Loucy (cell line): ENCODE results near the gene OR8K3.

Experiments used
- H2AFZ ChIP-seq: fragments of 200-600 bp; sonication (generic); 2 replicates; pipeline ENCODE4 v1.6.0; 2016; ENCODE audit warnings: antibody characterized with exemption, mild to moderate bottlenecking, low read length, moderate library complexity
- H3F3A ChIP-seq: fragments of 200-600 bp; 2 replicates; pipeline ENCODE4 v1.6.0; 2016; ENCODE audit warnings: antibody characterized with exemption, low read depth, mild to moderate bottlenecking
- H3K27me3 ChIP-seq: fragments of 200-600 bp; sonication (generic); 2 replicates; pipeline ENCODE4 v1.6.1; 2014; ENCODE audit warnings: low read length, mild to moderate bottlenecking; ENCODE audit not compliant: insufficient read depth, poor library complexity, severe bottlenecking
- H3K36me3 ChIP-seq: fragments of 200-600 bp; sonication (generic); 2 replicates; pipeline ENCODE4 v1.6.1; 2016; ENCODE audit warnings: low read length; ENCODE audit not compliant: insufficient read depth
- H3K4me1 ChIP-seq: fragments of 200-600 bp; sonication (generic); 2 replicates; pipeline ENCODE4 v1.5.1; 2014; ENCODE audit warnings: low read length, mild to moderate bottlenecking; ENCODE audit not compliant: insufficient read depth, poor library complexity, severe bottlenecking
- H3K4me2 ChIP-seq: fragments of 200-600 bp; sonication (generic); 2 replicates; pipeline ENCODE4 v1.6.0; 2014; ENCODE audit warnings: antibody characterized with exemption, low read length, low read depth, mild to moderate bottlenecking; ENCODE audit not compliant: poor library complexity, severe bottlenecking
- H3K4me3 ChIP-seq: fragments of 200-600 bp; sonication (generic); 2 replicates; pipeline ENCODE4 v1.5.1; 2014; ENCODE audit warnings: low read length, mild to moderate bottlenecking, mixed read lengths; ENCODE audit not compliant: poor library complexity, severe bottlenecking
- H3K79me2 ChIP-seq: fragments of 200-600 bp; sonication (generic); 2 replicates; pipeline ENCODE4 v1.6.1; 2014; ENCODE audit warnings: low read length; ENCODE audit not compliant: insufficient read depth
- H3K9ac ChIP-seq: fragments of 200-600 bp; sonication (generic); 2 replicates; pipeline ENCODE4 v1.6.0; 2014; ENCODE audit warnings: mild to moderate bottlenecking, low read depth, low read length, moderate library complexity; ENCODE audit not compliant: poor library complexity, severe bottlenecking
- H3K9me2 ChIP-seq: fragments of 200-600 bp; sonication (generic); replicated peaks from 2 replicates; pipeline ENCODE4 v1.6.1; 2016; ENCODE audit warnings: low read depth, low read length, mixed read lengths
- H3K9me3 ChIP-seq: fragments of 200-600 bp; sonication (generic); 2 replicates; pipeline ENCODE4 v1.6.1; 2014; ENCODE audit warnings: mild to moderate bottlenecking, antibody characterized with exemption, low read length, low read depth; ENCODE audit not compliant: insufficient read depth
- H4K20me1 ChIP-seq: fragments of 200-600 bp; sonication (generic); 2 replicates; pipeline ENCODE4 v1.6.0; 2014; ENCODE audit warnings: antibody characterized with exemption, low read length, mild to moderate bottlenecking; ENCODE audit not compliant: insufficient read depth, poor library complexity, severe bottlenecking
- CTCF ChIP-seq: fragments of 200-600 bp; sonication (generic); conservative IDR thresholded peaks from 2 replicates; pipeline ENCODE4 v1.5.1; 2014; ENCODE audit warnings: mild to moderate bottlenecking, antibody characterized with exemption, low read length
- EZH2phosphoT487 ChIP-seq: fragments of 200-600 bp; IDR thresholded peaks from 2 replicates; pipeline ENCODE4 v1.6.1; 2018; ENCODE audit warnings: antibody characterized with exemption, mild to moderate bottlenecking, moderate library complexity, borderline replicate concordance

Gene OR8K3

GRCh38 chr11:56345739-56346138, 30.8 kb downstream of the OR8K3 start, which contains the start of gene OR8K1:
TSS of gene OR8K1 (plus strand) at chr11:56346039. CDS start at chr11:56346039, 0 bp downstream.
- no peaks in the 10 kb centered on the region for H3K9me3 ChIP-seq
- H4K20me1 ChIP-seq, result no peaks in the 10 kb centered on the region
- no peaks in the 10 kb centered on the region for H3K36me3 ChIP-seq
- H3K4me2 ChIP-seq, result no peak within 1 kb of the TSS
- H3K4me3 ChIP-seq, result no peak within 1 kb of the TSS
- no peaks in the 10 kb centered on the region for H3K79me2 ChIP-seq
- H3F3A ChIP-seq, result no peaks in the 10 kb centered on the region
- no peak within 1 kb of the TSS for H3K9ac ChIP-seq
- no peaks in the 10 kb centered on the region for H3K9me2 ChIP-seq
- no peaks in the 10 kb centered on the region for H3K4me1 ChIP-seq
- TF ChIP-seq CTCF, result no peak
- no peaks in the 10 kb centered on the region for H3K27me3 ChIP-seq
- H2AFZ ChIP-seq, result no peak within 1 kb of the TSS

GRCh38 chr11:56353991-56354390, 39.0 kb downstream of the OR8K3 start, which contains the start of gene OR8J1:
TSS of gene OR8J1 (plus strand) at chr11:56354291. CDS start at chr11:56360247, 5,956 bp downstream.
- no peaks in the 10 kb centered on the region for H3K9me2 ChIP-seq
- H3F3A ChIP-seq, result no peaks in the 10 kb centered on the region
- no peak within 1 kb of the TSS for H3K4me3 ChIP-seq
- no peak within 1 kb of the TSS for H2AFZ ChIP-seq
- H3K27me3 ChIP-seq, result no peaks in the 10 kb centered on the region
- no peaks in the 10 kb centered on the region for H3K36me3 ChIP-seq
- no peaks in the 10 kb centered on the region for H3K4me1 ChIP-seq
- no peaks in the 10 kb centered on the region for H3K9me3 ChIP-seq
- H3K9ac ChIP-seq, result no peak within 1 kb of the TSS
- TF ChIP-seq EZH2phosphoT487 (no peak), CTCF (no peak)
- no peak within 1 kb of the TSS for H3K4me2 ChIP-seq
- H3K79me2 ChIP-seq, result no peaks in the 10 kb centered on the region
- H4K20me1 ChIP-seq, result no peaks in the 10 kb centered on the region
